ENCODE results near the gene ASXL2.
A peak's percentile ranks its signal among the peaks of the same experiment; 100 is the strongest.

Gene ASXL2

GRCh38 chr2:25740810-25741381 is 137.4 kb downstream of the ASXL2 start:
- no peak overlapping the region for H3K4me3 ChIP-seq (ENCODE audit: control insufficient read depth, low read depth, low read length)
- peak; percentile 6 for DNase-seq (ENCODE audit: low read depth)
- no peak for TF ChIP-seq CTCF (conservative IDR thresholded peaks at IDR 0.05; ENCODE audit: control insufficient read depth, insufficient read depth, low read depth, low read length)

DNA sequence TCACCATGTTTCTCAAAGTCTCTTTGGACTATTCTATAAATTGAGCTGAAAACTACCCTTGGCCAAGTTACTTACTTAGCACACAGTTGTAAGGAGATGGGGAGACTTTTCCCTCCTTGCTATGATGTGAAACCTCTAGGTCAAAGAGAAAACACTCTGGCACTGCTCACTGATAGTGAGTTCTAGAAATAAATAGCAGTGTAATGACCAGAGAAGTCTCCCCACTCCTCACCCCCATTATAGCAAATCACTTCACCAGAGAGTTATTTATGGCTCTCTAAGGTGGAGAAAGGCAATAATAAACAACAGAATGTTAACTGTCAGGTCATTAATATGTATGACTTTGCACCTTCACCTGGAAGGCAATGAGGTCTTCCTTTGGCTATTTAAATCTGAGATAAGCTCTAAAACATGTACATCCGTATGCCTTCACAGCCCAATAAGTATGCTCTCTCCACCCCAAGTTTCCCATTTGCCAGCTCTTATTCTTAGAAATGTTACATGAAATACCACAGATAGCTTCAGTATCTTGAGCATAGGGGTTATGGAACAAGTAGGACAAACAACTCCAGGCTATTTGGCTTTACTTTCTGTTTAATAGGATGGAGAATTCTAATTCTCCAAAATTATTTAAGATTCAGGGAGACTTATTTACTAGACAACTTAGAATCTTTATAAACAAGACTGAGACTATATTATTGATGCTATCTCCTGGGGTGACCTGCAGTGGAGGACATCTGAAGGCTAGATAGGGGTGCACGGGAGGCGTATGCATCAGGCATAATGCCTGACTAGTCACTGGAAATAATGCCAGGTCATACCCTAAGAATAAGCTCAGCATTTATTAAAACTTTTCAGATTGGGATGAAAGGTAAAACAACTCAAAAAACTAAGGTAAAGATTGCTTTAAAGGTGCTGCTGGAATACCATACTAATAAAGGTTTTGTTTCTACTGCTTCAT is 139.6 kb downstream of the ASXL2 start:
- no peak for DNase-seq (ENCODE audit: low read depth)
- no peak for TF ChIP-seq CTCF (conservative IDR thresholded peaks at IDR 0.05; ENCODE audit: control insufficient read depth, insufficient read depth, low read depth, low read length)

DNA sequence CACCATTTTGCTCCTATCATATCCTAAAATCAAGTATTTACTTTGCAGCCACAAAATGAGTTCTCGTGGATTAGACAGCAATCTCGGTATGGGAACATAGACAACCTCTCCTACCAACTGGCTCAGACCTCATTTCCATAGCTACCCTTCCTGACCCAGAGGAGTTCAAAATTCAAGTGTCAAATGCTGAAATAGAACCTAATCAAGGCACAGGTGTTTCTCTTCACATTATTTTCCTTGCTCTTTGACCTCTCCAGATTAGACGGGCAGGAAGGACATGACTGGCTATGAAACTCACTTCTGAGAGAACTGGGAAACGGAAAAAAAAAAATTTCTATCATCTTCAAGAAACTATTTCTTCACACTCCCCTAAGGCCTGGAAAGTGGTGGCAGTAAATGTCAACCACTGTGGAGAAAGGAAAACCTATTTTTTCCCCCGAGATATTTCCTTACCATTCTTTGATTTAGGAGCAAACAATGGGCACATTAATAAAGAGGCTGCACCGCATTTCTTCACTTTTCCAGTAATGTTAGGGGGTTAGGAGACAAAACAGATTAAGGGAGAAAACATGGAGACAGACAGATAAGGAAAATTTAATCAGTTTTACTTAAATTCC is 141.3 kb downstream of the ASXL2 start:
- TF ChIP-seq CTCF (conservative IDR thresholded peaks at IDR 0.05; ENCODE audit: control insufficient read depth, insufficient read depth, low read depth, low read length): no peak
- DNase-seq (ENCODE audit: low read depth): no peak
- H3K4me3 ChIP-seq (ENCODE audit: control insufficient read depth, low read depth, low read length): no peak overlapping the region

More for the DNA sequence above, 139.6 kb downstream of the ASXL2 start:
- H3K4me3 ChIP-seq (ENCODE audit: control insufficient read depth, low read depth, low read length): no peak overlapping the region

GRCh38 chr2:25735835-25736234 is 142.5 kb downstream of the ASXL2 start:
- no peak overlapping the region for H3K4me3 ChIP-seq (ENCODE audit: control insufficient read depth, low read depth, low read length)
- TF ChIP-seq CTCF (conservative IDR thresholded peaks at IDR 0.05; ENCODE audit: control insufficient read depth, insufficient read depth, low read depth, low read length): no peak
- no peak for DNase-seq (ENCODE audit: low read depth)

- DNase-seq (ENCODE audit: low read depth): no peak
- no peak overlapping the region for H3K4me3 ChIP-seq (ENCODE audit: control insufficient read depth, low read depth, low read length)
- TF ChIP-seq CTCF (conservative IDR thresholded peaks at IDR 0.05; ENCODE audit: control insufficient read depth, insufficient read depth, low read depth, low read length): no peak
These were observed 149.7 kb downstream of the ASXL2 start for GRCh38 chr2:25728559-25728958.

- no peak for TF ChIP-seq CTCF (conservative IDR thresholded peaks at IDR 0.05; ENCODE audit: control insufficient read depth, insufficient read depth, low read depth, low read length)
- H3K4me3 ChIP-seq (ENCODE audit: control insufficient read depth, low read depth, low read length): no peak overlapping the region
- DNase-seq (ENCODE audit: low read depth): no peak
These were observed 151.8 kb downstream of the ASXL2 start for GRCh38 chr2:25726522-25726921.
